GM19025 (cell line): ENCODE data around the gene FOXP1.

Source experiments
- ATAC-seq: cut with Tn5 transposase; IDR thresholded peaks from one replicate; pipeline ENCODE4 v1.9.1; 2021; ENCODE audit warnings: mild to moderate bottlenecking, low read depth, moderate library complexity; ENCODE audit not compliant: unreplicated experiment

FOXP1 gene

DNA sequence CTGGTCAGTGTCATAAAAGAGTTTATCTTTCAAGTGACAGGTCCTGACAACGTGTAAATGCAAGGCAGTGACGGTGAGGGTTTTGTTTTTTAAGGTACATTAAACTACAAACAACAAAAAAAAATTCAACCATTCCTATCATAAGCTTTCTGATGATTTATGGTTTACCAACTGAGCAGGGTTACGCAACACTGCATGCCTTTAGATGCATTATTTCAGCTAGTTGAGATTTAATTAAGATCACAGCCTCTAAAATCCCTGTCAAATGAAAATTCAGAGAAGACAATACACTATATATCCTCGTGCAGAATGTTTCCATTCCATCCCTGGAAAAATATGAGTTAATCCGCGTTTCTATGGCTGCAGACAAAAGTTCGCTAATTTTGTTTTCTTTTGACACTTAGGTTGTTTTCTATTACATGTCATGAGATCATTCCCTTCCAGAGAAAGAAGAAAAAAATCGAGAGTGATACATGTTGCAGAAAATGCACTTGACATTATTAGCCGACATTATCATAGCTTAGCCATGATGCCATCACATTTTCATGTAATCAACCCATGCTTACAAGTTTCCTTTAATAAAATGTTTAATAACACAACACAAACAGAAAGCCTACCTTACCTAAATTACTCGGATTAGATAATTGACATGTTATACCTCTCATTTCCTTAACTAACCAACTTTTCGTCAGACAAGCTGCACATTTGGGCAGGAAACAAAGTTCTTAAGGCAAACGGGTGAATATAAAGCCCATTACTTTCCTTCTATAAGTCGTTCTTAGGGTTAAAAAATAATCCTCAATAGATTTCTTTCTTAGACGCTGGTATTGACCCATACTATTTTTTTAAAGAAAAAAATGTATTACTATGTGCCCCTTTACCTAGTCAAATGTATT is 521.2 kb downstream of the FOXP1 start:
- no peak for ATAC-seq

DNA sequence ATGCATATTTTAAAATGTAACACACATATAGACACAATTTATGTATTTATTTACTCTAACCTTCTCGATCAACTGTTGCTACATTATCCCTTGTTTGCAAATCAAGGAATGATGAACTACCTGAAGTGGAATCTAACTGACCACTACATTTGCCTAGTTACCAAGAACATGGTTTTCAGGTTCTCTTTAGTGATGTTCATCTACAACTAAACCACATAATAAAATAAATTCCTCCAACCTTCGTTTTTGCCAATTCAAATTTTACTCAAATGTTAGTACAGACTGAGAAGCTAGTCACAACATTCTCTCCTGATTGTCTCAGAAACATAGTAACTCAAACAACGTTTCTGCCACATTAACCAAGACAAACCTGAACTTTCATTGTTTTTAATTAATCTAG is 521.9 kb downstream of the FOXP1 start:
- ATAC-seq = no peak

DNA sequence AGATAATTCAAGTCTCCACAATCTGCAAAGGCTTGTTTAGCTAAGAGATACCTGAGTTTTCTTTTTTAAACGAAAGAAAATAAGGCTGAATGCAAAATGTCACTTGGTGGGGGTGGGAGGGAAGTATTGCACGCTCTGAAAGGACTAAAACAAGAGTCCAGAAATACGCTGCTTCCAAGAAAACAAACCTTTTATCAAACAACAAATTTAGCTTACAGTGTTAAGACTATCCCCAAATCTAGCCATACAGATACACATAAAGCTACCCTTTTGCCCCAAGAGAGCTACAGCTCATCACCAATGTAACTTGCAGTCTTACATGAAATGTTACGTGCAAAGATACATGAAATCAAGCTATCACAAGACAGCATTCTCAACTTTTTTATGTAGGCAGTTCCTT is 522.5 kb downstream of the FOXP1 start:
- no peak for ATAC-seq

DNA sequence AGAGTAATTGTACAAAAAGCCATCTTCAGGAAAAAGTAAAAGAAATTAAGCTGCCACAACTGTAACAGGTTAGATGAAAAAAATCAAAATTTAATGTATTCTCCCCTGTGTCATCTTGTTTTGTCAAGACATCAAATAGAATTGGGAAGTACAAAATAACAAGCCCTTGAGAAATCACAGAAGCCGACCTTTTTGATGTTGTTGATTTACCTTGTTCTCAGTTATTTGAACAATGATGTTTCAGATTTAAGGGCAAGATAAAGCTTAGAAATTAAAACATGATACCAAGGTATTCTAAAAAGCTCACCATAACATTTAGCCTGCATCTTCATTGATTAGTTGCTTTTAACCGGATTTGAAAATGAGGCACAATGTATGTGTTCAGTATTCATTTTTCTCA is 523.0 kb downstream of the FOXP1 start:
- no peak for ATAC-seq

- no peak for ATAC-seq
Observed at GRCh38 chr3:71057526-71057894, 526.0 kb downstream of the FOXP1 start.

- no peak for ATAC-seq
Observed at GRCh38 chr3:71056327-71056726, 527.2 kb downstream of the FOXP1 start.

DNA sequence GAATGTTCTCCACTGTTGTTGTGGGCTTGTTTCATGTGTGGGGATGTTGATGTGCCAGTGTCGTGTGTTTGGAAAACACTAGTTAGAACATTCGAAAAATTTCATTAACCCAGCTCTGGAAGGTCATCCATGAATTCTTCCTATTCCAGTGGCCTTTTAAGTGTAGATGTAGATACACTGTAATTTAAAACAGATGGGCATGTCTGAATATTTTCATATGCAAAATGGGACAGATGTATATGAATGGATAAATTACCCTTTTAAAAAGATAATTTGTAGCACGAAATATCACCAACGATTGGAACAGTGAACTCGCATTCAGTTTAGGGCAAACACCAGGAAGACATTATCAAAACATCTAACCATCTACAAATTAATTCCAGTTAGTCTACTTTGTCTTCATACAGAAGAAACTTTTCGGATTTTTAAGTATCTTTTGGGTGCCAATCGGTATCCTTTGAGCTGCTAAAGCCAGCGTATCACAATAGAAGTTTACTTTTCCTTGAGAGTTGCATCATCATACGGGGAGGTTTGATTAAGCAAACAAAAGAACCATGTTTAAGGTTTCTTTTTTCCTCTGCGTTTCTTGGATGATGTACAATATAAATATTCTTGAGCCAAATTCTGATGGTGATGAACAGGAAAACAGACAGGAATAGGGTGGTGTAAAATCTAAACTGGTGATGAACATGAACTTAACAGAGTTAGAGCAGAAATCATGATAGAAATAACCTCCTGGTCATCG is 528.1 kb downstream of the FOXP1 start:
- ATAC-seq = no peak

DNA sequence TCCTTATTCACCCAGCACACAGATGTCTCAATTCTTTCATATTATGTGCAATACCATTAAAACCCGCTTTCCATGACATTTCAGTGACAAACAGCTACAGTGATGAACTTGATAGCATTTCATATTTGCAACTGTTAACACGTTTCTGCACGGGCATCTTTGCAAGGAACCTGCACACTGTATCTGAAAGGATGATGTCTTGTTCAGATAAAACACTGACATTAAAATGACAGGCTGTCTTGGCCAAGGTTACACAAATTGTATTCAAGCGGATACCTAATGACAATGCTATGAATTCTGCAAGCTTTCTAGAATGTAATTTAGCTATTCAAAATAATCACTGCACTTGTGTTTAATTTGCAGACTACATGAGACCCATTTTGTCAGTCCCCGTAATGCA is 529.2 kb downstream of the FOXP1 start:
- no peak for ATAC-seq

- no peak for ATAC-seq
Observed at GRCh38 chr3:71053495-71053894, 530.0 kb downstream of the FOXP1 start.

DNA sequence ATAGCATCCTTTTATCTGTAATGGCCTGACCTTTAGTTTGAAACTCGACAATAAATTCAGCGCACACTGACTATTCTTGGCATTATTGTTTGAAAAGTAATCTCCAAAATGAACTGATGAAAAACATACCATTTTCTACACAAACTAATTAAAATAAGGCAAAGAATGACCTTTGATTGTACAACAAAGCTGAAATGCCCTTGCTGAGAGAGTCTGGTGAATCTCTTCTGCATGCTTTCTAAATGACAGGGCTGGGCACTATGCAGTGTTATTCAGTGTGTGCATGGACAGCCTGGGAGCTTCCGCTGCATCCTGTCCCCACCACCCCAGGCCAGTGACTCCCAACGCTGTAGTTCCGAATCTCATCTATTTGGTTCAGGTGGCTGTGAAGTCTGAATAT is 530.8 kb downstream of the FOXP1 start:
- no peak for ATAC-seq

DNA sequence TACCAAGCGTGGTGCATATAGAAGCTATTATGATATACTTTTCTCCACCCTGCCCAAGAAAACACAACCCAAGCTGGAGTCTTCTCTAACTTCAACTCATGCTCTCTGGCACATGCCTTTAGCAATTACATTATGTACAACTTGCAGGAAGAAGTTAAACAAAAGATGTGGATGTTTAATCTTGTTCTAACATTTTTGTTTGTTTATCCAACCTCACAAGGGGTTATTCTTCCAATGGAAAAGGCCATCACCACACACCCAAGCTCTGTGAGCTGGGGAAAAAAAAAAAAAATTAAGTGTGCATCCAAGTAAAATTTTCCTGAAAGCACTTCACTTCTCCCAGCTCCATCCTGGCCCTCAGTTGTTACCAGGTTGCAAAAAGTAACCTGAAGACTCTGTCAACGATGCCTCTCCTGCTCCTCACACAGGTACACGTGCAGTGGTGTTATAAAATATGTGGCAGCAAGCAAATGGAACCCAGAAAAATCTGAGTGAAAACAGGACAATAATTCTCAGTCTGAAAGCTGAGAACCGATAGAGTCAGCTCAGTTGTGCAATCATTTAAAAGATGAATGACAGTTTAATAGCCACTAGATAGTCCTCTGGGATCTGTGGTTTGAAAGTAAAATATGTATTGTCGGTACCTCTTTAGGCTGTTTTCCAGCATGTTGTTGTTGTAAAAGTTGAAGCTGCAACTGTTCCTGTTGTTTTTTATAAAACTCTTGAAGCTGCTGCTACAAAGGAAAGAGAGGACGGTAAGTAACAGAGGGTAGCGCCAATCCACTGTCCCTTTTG is 531.4 kb downstream of the FOXP1 start:
- no peak for ATAC-seq

DNA sequence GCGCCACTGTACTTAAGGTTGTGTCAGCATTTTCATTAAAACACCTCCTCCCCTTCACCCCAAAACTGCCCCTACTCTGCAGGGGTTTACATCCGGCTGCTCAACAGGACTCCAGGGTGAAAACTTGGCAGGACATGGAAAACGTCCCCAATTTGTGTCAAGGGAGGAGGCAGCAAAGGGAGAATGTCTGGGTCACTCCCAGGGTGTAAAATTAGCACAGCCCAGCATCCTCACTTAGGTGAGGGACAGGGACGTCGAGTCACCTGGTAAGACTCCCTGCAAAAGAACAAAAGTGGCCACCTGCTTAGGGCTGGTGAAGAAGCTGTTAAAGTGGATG is 532.3 kb downstream of the FOXP1 start:
- no peak for ATAC-seq

DNA sequence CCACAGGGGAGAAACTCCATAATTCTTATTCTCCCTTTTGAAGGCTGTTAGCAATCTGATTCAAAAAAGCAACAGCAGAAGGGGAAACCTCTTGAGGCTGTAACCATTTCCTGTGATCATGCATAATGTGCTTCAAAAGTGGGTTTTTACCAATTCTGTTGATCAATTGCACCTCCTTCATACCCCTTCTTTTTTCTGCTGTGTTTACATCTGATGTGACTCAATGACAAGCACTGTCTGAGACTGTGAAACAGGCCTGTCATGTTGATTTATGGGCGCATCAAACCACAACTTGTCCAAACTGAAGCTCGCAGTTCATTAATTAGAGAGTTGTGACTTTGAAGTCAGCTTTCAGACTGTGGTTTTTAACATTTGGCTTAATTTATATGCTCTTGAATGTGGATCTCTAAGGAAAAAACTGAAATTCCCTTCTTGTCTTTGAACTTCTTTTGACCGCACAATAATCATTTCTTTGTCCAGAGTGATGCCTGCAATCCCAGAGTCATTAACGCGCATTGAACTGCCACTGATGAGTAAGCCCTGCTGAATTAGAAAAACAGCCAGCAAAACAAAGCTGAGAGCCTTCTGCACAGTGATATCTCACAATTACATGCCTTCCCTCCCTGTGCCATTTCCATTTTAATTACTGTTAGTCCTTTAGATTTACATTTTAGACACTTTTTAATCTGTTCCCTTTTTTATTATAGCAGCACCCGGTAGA is 532.8 kb downstream of the FOXP1 start:
- no peak for ATAC-seq

- ATAC-seq = no peak
Observed at GRCh38 chr3:71050166-71050537, 533.4 kb downstream of the FOXP1 start.

GRCh38 chr3:71048948-71049347 is 534.6 kb downstream of the FOXP1 start:
- no peak for ATAC-seq

DNA sequence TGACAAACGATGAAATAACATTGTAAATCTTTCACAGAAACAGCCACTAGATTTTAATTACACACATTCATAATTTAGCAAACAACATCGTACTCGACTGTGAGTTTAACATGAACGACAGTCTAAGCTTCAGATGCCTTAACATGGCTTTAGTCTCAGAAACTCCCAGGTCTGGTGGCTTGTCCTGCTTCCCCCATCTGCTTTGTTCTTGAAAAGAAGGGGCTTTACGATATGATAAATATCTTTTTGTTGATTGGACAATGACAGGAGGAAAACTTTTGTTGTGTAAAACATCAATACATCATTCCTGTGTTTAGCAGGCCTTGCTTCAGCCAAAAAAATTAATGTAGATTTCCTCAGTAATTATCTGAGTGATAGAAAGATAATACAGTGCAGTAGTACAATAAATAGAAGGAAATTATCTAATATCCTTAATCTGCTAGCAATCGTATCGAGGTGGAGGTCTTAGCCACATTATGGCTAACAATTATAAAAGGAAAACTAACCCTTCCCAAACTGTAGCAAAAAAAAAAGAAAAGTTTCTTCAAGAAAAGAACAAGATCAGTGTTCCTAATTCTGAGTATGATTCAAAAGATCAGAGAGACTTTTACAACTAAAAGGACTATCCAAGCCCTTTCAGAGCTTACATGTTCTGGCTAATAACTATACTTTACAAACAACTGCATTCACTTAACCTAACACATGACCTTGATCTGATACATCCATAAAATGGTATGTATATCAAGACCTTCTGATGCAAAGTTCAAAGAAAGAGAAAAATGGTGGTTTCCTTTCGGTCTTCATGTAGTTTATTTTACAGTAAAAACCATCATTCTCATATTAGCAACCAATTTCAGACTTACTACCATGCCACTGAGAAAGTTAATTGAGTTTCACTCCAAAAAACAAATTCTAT is 535.7 kb downstream of the FOXP1 start:
- no peak for ATAC-seq

- no peak for ATAC-seq
Observed at GRCh38 chr3:71046791-71047190, 536.7 kb downstream of the FOXP1 start.

GRCh38 chr3:71045917-71046282 is 537.6 kb downstream of the FOXP1 start:
- no peak for ATAC-seq

- ATAC-seq = no peak
Observed at GRCh38 chr3:71045212-71045916, 538.2 kb downstream of the FOXP1 start.
